CD4-positive, alpha-beta T cell treated with Interleukin-15 for 4 hours (primary cell): ENCODE data around the gene RBM4B.

ENCODE experiments used
- DNase-seq: peaks from one replicate; pipeline ENCODE4 v3.0.0-alpha.2; 2020; ENCODE audit warnings: low spot score

Gene RBM4B

DNA sequence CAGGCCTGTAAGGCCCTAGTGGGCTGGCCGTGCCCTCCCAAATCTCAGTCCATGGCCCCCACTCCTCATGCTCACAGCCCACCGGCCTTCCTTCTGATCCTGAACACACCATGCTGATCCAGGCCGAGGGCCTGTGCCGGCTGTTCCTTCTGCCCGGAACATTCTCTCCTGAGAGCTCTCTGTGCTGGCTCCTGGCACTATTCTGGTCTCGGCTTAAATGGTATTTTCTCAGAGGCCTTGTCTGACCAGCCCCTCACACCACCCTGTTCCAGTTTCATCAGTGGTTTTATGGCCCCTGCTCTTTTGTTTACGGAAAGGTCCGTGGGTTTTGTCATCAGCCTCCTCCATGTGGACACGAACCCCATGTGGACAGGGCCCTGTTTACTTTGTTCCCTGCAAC, 29.3 kb upstream of the RBM4B start:
- DNase-seq = no peak

DNA sequence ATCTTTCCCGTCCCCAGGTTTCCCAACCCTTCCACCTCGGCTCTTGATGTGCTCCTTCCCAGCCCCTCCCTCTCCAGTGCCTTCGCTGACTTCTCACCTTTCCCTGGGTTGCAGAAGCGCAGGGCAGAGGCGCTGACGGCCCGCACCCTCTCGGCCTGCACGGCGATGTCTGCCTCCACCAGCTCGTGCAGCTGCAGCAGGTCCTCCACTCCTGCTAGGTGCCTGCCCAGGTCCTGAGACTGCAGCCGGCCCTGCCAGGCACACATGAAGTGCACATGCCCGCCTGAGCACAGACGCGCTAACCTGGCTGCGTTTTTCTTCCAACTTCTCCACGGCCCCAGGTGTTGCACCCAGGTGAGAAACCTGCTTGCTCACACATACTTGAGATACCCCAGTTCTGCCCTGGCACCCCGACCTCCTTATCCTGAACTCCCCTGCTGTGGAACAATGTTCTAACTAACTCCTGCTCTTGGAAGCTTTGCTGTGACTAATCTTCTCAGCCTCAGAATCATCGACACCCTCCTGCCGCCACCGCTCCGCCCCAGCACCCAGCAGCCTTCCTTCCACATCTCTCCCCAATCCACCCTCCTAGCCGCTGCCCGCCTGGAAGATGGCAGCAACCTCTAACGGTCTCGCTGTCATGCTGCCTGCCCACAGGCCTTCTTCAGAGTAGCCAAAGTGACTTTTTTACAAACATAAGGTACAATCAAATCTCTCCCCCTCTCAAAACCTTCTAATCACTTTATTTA, 28.1 kb upstream of the RBM4B start:
- no peak for DNase-seq

GRCh38 chr11:66704659-66705360, 27.1 kb upstream of the RBM4B start:
- DNase-seq = no peak

- no peak for DNase-seq
Observed at GRCh38 chr11:66701432-66702240, 23.9 kb upstream of the RBM4B start.

- no peak for DNase-seq
Observed at GRCh38 chr11:66700742-66701141, 23.1 kb upstream of the RBM4B start.

GRCh38 chr11:66700337-66700736, 22.6 kb upstream of the RBM4B start:
- no peak for DNase-seq

DNA sequence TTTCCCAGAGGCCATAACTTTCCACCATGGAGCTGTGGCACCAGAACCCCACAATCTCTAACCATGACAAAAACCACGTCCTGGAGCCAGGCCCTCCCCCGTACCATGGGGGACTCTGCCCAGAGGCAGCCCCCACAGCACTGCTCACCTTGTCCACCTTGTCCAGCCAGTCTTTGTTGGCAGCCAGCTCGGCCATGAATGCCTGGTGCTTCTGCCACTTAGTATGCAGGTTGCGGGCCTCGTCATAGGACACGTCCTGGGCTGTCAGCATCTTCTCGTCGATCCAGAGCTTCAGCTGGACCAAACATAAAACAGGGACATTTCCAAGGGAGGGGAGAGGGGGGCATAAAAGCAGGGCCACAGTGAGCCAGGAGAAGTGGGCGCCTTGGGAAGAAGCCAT, 20.8 kb upstream of the RBM4B start:
- no peak for DNase-seq

DNA sequence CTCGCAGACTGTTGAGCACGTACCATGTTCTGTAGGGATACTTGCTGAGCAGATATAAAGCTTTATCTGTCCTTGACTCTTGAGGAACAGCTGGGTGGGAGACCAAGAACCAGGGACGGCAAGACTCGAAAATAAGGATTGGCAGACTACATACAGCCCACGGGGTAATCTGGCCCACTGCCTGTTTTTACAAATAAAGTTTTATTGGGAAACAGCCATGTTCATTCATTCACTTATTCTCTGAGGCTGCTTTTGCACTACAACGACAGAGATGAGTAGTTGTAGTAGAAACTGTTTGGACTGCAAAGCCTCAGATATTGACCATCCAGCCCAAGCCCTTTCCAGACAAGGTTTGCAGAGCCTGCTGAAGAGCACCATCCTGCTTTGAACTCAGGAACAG, 20.3 kb upstream of the RBM4B start:
- DNase-seq = no peak

GRCh38 chr11:66696146-66696545, 18.5 kb upstream of the RBM4B start:
- DNase-seq = no peak

- DNase-seq = peak; percentile 82
Observed at GRCh38 chr11:66694732-66695207, 17.1 kb upstream of the RBM4B start.

GRCh38 chr11:66694056-66694410, 16.3 kb upstream of the RBM4B start:
- DNase-seq = no peak

GRCh38 chr11:66693356-66694055, 15.8 kb upstream of the RBM4B start:
- no peak for DNase-seq

- DNase-seq = no peak
Observed at GRCh38 chr11:66692871-66693331, 15.2 kb upstream of the RBM4B start.

DNA sequence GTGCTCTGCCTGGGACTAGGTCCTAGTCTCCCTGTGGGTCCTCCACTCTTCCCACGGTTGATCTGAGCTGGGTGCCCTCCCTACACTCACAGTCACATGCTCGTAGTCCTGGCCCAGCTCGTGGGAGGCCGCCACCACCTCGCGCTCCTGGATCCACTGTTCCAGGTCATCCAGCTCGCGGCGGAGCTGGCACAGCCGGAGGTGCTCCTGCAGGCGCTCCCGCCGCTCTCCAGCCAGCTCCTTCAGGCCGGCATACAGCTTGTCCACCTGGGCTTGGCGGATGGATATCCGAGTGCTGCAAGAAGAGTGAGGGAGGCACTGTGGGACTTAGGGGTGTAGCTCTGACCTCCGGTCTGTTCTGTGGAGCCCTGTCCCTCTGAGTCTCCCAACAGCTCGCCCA, 14.8 kb upstream of the RBM4B start:
- DNase-seq = no peak

- no peak for DNase-seq
Observed at GRCh38 chr11:66691311-66691980, 13.8 kb upstream of the RBM4B start.

GRCh38 chr11:66689661-66690590, 12.2 kb upstream of the RBM4B start:
- no peak for DNase-seq

DNA sequence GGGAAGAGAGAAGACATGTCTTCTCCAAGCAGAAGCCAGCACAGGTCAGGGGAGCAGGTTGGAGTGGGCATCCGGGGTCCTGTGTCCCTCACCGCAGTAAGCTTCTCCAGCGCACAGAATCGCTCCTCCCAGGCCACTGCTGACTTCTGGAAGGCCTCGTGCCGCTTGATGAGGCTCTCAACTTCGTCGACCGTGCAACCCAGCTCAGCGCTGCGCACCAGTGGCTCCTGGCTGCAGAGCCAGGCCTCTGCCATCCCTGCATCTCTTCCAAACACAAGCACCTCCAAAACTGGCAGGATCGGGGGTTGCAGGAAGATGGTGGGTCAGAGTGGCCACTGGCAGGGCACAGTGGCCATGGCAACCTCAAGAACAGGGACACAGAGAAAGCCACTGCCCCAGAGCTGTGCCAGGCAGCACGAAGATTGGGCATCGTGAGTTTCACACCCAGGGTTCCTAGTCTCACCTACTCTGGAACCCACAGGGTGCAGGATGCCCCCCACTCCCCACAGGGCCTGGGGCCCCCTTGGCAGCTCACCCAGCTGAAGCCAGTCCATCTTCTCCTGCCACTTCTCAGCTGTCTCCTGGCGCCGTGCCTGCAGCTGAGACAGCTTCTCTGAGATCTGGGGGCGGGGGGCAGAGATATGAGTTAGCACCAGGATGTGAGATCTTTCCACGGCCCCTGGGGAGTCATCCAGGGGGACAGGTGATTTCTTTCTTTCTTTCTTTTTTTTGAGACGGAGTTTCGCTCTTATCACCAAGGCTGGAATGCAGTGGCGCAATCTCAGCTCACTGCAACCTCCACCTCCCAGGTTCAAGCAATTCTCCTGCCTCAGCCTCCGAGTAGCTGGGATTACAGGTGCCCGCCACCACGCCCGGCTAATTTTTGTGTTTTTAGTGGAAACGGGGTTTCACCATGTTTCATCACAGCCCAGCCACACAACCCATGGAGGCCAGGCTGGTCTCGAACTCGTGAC, 11.2 kb upstream of the RBM4B start:
- no peak for DNase-seq

- DNase-seq = no peak
Observed at GRCh38 chr11:66687831-66688281, 10.2 kb upstream of the RBM4B start.
